Fibroblast of lung (primary cell): Measurements from ENCODE around the gene DRG1.

Experiments
- EZH2 ChIP-seq: IDR thresholded peaks from 2 replicates; pipeline ENCODE4 v1.5.1; 2012; ENCODE audit warnings: low read length, control low read depth, mild to moderate bottlenecking; ENCODE audit errors: missing control alignments
- TF ChIP-seq, protein P1 (sequence below), 2 donors: IDR thresholded peaks in 1 of 2; conservative IDR thresholded peaks in 1 of 2; 1 replicate in 1 of 2; 2 replicates in 1 of 2; pipeline ENCODE4 v1.5.1; 2011 to 2012; ENCODE audit warnings: low read length in 2 of 2, control low read depth in 1 of 2, inconsistent platforms in 1 of 2, low read depth in 1 of 2, mild to moderate bottlenecking in 1 of 2

DNA sequence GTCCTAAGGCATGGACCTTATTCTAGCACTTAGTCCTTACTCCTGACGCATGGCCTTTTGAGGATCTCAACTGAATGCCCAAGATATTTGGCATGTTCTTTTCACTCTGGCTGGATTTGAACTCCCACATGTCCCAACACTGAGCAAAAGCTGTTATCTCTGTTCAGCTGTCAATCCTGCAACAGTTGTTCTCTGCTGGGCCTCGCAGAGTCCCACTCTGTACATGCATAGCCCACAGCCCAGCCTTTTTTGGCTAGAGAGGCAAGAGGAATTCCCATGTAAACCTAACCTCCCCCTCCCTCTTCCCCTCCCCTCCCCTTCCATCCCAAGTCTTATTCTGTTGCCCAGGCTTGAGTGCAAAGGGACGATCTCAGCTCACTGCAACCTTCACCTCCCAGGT lies 21.8 kb upstream of the DRG1 start:
- TF ChIP-seq, protein P1, sequence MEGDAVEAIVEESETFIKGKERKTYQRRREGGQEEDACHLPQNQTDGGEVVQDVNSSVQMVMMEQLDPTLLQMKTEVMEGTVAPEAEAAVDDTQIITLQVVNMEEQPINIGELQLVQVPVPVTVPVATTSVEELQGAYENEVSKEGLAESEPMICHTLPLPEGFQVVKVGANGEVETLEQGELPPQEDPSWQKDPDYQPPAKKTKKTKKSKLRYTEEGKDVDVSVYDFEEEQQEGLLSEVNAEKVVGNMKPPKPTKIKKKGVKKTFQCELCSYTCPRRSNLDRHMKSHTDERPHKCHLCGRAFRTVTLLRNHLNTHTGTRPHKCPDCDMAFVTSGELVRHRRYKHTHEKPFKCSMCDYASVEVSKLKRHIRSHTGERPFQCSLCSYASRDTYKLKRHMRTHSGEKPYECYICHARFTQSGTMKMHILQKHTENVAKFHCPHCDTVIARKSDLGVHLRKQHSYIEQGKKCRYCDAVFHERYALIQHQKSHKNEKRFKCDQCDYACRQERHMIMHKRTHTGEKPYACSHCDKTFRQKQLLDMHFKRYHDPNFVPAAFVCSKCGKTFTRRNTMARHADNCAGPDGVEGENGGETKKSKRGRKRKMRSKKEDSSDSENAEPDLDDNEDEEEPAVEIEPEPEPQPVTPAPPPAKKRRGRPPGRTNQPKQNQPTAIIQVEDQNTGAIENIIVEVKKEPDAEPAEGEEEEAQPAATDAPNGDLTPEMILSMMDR (conservative IDR thresholded peaks at IDR 0.05 in 1 of 2, IDR thresholded peaks at IDR 0.05 in 1 of 2; ENCODE audit: low read depth in 1 of 2, low read length in 2 of 2) = no peak
- TF ChIP-seq EZH2 = no peak
